NCI-H2171 (cell line): Measurements from ENCODE around the gene TENT4A.

Experiments used
- DNase-seq: peaks from one replicate; lab custom pipeline; 2025; lab: John Stamatoyannopoulos, UW

TENT4A gene

DNA sequence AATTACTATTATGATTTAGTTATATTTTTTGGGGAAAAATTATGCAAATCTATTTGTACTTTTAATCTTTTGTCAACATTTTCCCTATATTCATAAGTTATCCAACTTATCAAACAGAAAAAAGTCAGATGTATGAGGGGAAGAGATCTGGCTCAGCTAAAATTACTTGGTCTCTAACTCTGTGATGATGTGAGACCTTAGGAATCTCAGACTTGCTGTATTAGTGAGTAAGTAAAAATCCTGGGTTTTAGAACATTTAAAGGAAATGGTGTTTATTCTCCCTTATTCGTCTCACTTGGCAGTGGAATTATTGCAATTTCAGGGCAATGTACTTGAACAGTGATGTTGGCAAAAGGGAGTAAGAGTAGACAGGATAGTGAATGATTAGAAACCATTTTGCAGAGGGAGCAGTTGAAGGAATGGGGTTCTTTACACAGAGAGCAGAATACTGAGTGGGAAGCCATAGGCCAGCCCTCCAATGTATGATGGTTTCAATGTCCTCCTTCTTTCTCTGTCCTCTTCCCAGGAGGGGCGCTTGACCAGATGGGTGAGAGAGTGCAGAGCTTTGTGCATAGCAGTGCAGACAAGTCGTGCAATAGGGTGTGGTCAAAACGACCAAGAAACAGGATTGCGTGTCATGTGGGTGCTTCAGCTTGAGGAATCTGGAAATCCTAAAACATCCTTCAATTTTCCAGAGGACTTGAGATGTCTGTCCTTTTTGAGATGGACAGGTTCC lies 91.7 kb downstream of the TENT4A start:
- DNase-seq = no peak

- DNase-seq = no peak
Measured at GRCh38 chr5:6805841-6806240, 92.6 kb downstream of the TENT4A start.
